ACHN (cell line): ENCODE data around the gene TIPARP.
A peak's percentile ranks its signal among the peaks of the same experiment; 100 is the strongest.

Source experiments
- DNase-seq: peaks from one replicate; pipeline ENCODE4 v3.0.0-alpha.2; 2015
- in situ Hi-C: cut with HindIII; loops from 2 replicates; pipeline ENCODE4 v1.10.0; 2017; ENCODE audit warnings: low sequenced_read_pairs, low pct_ligation_motif_present, low pct_unique_long_range_greater_than_20kb

The TIPARP gene, protein sequence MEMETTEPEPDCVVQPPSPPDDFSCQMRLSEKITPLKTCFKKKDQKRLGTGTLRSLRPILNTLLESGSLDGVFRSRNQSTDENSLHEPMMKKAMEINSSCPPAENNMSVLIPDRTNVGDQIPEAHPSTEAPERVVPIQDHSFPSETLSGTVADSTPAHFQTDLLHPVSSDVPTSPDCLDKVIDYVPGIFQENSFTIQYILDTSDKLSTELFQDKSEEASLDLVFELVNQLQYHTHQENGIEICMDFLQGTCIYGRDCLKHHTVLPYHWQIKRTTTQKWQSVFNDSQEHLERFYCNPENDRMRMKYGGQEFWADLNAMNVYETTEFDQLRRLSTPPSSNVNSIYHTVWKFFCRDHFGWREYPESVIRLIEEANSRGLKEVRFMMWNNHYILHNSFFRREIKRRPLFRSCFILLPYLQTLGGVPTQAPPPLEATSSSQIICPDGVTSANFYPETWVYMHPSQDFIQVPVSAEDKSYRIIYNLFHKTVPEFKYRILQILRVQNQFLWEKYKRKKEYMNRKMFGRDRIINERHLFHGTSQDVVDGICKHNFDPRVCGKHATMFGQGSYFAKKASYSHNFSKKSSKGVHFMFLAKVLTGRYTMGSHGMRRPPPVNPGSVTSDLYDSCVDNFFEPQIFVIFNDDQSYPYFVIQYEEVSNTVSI

DNA sequence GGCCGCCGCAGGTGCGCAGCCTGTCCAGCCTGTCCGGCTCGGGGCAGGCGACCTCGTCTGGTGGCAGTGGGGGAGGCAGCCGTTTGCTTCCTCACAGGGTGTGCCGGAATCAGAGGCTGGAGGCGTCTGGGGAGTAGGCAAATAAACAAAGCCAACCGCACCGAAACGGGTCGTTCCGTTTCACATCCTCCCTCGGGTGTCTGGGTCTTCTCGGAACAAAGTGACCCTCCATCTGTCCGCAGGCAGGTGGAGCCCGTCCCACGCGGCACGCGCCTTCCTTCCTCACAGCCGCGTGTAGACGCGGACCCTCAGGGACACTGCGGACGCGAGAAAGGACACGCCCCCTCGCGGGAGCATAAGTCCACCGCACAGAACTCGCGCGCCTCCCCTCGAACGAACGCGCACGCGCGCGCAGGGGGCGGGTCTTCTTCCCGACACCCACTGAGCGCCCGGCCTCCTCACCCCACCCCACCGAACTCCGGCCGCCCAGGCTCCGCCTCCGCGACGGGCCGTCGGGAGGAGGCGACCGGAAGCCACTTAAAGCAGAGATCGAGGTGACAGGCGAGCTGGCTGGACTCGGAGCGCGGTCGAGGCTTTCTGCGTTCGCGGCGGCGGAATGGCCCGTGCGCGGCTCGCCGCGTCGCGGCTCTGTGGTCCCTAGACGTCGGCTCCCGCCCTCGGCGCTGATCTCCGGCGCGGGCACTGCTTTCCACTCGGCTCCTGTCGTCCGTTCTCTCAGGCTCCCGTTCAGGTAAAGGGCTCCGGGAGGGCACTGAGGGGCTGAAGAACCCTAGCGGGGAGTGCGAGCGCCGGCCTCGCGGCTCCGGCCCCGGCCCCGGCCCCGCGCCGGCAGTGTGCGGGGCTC, at the start of gene TIPARP:
Gene TIPARP (plus strand): TSS at position 545 of the 865 bp plus-strand sequence. CDS start 3,108 bp downstream, outside the sequence.
- in situ Hi-C loops, result no loop called here
- DNase-seq, result peak; percentile 96

DNA sequence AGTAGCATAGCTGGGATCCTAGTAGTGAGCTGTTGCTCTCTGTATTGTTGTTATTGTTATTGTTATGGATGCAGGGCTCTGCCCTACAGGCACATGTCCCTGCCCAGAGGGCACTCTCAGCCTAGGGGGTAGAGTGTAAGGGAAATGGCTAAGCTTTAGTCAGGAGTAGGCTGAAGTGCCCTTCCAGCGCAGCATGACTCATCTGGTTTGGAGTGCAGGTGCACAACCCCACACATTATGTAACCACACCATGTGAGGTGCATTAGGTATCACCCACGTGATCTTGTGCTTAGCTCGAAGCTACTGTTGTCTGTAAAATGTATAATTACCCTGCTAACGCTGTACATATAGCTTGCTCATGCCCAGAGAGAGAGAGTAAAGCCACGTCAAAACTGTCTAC, 48.3 kb upstream of the TIPARP start:
- DNase-seq, result peak; percentile 53
- in situ Hi-C loops, result no loop called here

DNA sequence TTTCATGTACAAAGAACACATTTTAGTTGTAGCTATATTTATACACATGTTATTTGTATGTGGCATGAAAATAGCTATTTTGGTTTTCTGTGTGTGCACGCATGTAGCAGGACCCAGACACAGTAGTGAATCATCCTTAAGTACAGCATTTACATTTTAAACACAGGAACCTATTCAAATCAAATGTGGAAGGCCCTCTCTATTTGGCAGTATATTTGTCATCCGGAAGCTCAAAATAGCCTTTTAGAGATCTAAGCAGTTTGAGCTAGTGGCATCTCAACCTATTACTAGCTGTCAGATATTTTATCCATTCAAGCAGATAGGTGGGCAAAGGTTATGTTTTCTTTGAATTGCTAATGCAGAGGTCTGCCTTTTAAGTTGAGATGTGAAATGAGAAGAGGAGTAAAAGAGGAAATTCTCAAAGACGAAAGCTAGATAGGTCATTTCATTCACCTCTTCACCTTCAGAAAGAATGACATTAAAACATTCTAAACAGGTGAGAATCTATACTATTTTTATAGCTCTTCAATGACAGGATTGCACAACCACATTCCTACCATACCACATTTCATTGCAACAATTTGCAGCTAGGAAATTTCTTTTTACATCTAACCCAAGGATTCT, 46.3 kb upstream of the TIPARP start:
- in situ Hi-C loops, result no loop called here
- DNase-seq, result peak; percentile 38

DNA sequence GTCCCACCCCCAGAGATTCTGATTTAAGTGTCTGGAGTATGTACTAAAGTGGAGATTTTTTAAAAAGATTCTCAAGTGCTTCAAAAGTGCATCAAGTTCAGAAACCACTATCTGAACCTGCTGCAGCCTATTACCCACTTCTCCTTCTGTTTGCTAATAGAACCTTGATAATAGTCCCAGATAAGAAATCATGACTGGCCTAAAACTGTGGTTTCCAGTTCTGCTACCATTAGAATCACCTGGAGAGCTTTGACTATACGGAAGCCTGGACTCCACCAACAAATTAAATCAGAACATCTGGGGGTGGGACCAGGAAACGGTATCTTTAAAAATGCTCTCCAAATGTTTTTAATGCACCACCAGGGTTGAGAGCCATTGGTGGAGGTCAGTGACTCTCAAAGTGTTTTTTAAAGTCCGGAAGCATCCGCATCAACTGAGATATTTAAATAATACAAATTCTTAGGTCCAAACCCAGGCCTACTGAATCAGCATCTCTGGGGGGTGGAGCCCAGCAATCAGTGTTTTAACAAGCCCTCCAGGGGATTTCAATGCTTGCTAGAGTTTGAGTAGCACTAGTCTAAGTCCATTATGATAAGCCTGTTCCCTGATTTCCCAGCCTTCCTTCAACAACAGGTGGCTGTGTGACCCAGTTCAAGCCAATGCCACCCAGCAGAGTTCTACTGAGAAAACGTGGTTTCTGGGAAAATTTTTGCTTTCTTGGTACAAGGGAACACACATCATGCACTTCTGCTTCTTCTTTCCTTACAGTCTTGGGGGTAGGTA, 45.4 kb upstream of the TIPARP start:
- in situ Hi-C loops, result no loop called here
- DNase-seq, result no peak

DNA sequence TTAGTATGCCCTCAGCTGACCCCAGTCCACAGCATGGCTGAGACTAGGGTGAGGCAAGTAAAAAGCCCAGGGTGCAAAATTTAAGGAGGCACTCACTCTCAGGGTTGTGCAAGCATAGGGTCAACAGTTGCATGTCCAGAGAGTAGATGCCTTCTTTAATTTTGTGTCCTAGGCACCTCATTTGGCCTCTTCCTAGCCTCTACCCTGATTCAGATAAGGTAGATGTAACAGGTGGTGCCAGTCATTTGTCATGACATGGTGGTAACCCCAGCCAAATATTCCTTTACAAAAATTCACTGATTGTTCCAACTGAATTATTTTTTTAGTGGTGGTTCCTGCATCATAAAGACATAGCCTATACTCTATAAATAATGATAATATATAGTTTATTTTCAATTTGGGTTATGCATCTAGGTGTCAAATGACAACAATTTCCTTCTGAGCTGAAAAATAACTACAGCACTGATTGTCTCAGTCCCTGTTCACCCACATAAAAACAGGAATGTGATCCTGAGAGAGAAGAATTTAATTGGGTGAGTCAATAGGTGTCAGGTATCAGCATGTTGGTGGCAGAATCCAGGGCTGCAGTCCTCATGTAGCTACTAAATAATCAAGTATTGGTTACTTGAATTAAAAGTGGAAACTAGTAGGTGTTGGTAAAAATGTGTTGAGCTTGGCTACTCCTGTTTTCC, 44.2 kb upstream of the TIPARP start:
- DNase-seq, result peak; percentile 26
- in situ Hi-C loops, result no loop called here

DNA sequence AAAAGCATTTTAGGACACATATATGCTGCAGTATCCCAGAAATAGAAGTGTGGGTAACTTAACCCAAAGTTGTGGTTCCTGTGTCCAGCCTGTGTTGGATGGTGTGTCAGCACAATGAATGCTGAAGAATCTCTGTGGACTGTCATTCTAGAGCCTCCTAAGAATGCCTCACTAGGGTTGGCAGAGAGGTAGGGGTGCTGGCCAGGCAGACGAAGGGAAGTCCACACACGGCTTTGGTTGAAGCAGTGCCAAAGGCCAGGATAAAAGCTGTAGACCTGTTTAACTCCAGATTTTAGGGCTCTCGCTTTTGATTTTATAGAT, 43.7 kb upstream of the TIPARP start:
- DNase-seq, result no peak
- in situ Hi-C loops, result no loop called here

DNA sequence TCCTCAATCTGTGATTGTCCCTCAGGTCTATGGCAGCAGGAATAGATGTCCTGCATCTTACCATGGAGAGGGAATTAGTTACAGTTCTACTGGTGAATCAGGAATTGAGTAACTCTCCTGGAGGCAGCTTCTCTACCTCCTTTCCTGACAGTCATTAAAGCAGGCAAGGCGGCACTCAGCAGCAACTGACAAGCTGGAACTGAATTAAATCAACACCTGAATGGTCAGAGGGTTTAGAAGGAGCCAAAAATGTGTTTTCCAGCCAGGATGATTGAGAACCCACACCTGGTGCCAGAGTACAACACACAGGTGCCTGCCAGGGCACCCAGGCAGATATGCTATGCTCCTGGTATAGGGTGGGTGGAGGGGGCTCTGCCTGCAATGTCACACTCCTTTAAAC, 43.1 kb upstream of the TIPARP start:
- in situ Hi-C loops, result no loop called here
- no peak for DNase-seq

DNA sequence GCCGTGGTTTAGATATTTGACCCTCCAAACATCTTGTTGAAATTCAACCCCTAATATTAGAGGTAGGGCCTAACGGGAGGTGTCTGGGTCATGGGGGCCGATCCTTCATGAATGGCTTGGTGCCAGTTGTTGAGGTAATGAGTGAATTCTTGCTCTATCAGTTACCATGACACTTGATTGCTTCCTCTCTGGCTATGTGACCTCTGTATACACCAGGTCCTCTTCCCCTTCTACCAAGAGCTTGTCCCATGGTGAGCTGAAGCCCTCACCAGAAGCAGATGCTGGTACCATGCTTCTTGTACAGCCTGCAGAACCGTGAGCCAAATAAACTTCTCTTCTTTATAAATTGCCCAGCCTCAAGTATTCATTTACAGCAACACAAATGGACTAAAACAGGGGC, 41.8 kb upstream of the TIPARP start:
- no peak for DNase-seq
- in situ Hi-C loops, result no loop called here

DNA sequence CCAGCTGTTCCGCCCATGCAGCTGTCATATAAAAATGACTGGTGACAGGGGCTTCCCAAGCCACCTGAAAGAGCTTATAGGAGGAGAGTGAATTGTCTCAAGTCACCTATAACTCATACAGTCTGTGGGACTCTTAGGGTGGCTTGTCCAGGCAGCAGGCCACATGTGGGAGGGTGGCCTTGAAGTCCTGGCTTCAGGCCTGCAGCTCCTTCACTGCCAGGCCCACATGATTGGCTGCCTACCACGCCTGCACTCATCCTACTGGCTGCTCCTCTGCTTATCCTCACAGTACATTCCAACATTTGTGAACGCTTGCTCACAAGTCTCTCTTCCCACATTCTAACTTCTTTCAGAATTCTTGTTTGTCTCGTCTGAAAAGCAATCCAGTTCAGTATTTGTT, 41.1 kb upstream of the TIPARP start:
- in situ Hi-C loops, result no loop called here

DNA sequence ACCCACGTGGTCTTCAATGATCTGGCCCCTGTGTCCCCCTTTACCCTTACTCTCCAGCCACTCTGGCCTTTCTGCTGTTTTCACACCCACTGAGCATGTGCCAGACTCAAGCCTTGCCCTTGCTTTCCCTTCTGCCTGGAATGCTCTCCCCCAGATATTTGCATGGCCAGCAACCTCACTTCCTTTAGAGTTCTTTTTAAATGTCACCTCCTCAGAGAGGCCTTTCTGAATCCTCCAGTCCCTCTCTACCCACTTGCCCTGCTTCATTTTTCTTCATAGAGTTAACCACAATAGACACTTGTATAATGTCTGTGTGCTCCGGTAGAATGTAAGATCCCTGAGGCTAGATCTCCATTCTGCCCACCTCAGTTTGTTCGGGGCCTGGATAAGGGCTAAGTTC, 39.4 kb upstream of the TIPARP start:
- in situ Hi-C loops, result no loop called here
- no peak for DNase-seq

More for the DNA sequence above, 41.1 kb upstream of the TIPARP start:
- DNase-seq, result no peak

DNA sequence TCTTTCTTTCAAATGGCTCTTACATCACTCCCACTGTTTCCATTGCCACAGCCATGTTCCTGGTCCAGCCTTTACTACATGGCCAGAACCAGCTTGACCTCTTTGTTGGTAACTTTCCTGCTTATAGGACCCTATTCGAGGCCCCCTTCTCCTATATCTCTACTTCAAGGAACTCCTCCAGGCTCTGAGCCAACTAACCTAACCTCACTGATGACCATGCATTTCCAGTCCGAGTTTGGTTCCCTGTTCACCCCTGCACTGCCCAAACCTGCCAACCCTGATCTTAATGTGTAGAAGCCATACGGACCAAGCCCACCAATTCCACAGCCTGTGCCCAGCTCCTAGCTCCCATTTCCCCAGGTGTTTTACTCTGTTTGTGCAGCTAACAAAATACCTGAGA, 38.4 kb upstream of the TIPARP start:
- in situ Hi-C loops, result no loop called here

DNA sequence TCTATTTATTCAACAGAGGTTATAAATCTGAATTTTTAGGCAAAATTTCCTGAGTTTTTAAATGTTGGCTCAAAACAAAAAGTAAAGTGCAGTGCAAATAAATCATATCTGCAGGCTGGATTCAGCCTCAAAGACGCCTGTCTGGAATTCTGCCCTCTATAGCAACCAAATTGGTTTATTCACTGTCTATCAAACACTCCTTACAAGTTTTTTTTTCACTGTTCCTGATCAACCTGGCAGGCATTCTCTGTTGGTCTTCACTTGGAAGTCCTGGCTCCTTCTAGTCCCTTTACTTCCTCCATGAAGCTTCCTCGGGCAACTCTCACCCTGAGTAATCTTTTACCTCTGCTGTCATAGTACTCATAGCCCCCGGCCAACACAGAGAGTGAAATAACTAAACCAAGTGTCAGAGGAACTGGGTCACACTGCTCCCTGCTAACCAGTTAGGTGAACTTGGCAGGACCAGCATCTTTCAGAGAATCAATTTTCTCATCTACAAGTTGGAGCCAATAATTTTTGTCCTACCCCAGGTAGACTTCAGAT, 36.8 kb upstream of the TIPARP start:
- in situ Hi-C loops, result no loop called here

More for the DNA sequence above, 38.4 kb upstream of the TIPARP start:
- no peak for DNase-seq

DNA sequence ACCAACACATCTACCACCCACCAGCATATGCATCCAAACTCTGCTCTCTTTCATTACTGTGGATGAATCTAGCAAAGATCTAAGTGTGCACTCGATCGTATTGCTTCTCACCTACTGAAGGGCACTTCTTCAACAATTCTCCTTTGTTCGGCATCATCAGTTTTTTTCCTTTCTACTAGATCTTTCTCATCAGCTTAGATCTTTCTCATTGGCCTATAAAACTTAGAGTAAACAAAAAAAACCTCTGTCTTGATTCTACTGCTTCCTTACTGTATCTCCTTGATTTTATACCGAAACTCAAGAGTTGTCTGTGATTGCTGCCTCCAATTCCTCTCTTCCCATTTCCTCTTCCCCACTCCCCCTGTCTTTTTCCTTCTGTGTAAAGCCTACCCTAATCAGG, 36.1 kb upstream of the TIPARP start:
- no peak for DNase-seq
- in situ Hi-C loops, result no loop called here

More for the DNA sequence above, 36.8 kb upstream of the TIPARP start:
- DNase-seq, result no peak

DNA sequence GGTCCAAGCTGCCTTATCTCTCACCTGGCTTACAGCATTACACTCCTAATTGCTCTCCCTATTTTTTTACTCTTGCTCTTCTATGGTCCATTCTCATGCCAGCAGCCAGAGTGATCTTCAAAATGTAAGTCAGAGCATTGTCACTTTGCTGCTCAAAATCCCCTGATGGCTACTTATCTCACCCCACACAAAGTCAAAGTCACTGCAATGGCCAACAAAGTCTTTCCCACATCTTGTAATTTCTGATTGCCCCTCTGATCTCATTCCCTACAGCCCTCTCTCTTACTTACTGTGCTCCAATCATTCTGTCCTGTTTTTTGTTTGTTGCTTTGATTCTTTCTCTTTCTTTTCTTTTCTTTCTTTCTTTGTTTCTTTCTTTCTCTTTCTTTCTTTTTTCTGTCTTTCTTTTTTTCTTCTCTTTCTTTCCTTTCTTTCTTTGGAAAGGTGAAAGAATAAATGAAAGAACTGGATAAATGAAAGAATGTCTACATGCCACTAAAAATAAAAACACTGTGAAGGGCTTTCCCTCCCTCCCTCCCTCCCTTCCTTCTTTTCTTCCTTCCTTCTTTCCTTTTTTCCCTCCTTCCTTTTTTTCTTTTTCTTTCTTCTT, 34.9 kb upstream of the TIPARP start:
- in situ Hi-C loops, result no loop called here
- DNase-seq, result no peak

DNA sequence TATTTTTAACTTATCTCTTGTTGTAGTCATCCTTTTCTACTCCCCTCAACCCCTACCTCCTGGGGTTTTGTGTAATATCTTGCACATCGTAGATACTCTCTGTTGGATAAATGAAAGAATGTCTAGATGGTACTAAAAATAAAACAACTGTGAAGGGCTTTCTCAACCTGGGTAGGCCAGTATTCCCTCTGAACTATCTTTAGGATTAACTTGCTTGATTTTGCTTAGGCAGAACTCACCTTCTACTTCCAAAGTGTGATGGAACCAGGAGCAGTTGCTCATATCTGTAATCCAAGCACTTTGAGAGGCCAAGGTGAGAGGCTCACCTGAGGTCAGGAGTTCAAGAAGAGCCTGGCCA, 32.8 kb upstream of the TIPARP start:
- no peak for DNase-seq
- in situ Hi-C loops, result no loop called here

DNA sequence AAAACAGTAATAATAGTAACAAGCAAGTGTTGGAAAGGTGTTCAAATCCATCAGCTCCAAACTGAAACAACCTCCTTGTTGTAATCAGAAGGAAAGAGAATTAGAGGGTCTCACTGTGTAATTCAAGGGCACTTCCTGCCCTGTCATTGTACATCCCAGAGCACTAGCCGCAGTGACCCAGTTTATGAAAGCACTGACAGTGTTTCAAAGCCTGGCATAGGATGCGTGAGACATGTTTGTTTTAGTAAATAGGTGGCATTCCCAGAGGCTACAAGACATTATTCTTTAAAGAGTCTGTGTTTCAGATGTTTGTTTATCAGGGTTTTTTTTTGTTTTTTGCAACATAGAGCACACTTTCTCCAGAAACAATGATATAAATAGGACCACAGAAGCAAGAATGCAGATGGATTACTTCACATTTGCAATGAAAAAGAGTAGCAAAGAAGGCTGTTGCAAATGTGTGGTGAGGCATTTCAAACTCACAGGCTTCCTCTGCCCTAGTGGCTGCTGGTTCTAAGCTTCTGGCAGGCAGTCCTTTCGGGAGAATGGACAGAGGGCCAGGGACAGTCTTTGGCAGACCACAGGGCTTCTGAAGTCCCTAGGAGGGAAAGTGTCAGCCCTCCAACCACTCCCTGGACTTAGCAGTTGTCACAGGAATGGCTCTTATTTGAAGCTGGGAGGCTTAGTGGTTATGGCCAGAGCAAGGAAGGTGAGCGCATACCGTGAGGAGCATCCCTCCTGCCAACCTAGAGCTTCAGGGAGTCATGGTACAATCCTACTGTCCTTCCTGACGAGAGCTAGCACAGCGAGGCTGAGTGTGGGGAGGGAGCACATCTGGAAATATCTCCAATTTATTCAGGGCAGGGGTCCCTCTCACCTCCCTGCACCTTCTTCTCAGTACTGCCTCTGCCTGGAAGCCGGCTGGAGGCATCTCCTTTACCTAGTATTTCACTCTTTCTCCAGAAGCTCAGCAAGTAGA, 31.4 kb upstream of the TIPARP start:
- DNase-seq, result no peak
- in situ Hi-C loops, result no loop called here
